ENCODE measurements around the gene UBE2G1. TPM values are rescaled to one million over a fixed set of nuclear protein-coding genes. Genes with fewer than 3 reads are reported as not detected.
"Not testable (repeated sequence)": the region's sequence is repeated elsewhere in the genome, so short reads cannot be mapped to it uniquely, and the experiment has no call there.

Gene UBE2G1
- polyA plus RNA-seq, 2 donors = 28.4 to 45.7 TPM

- Histone ChIP-seq H3K4me3 (ENCODE audit: low read depth in 1 of 2, low read length in 2 of 2) (no peak overlapping the region), H3K27ac (ENCODE audit: low read depth in 2 of 2, low read length in 1 of 2) (no peak overlapping the region), H3K27me3 (ENCODE audit: control insufficient read depth in 1 of 2, insufficient read depth in 2 of 2, low read length in 2 of 2) (no peaks in the 10 kb centered on the region), H3K36me3 (ENCODE audit: control insufficient read depth in 2 of 2, insufficient read depth in 2 of 2, low read length in 1 of 2) (peaks cover 0 to 3% of the 10 kb centered on the region in 2 donors), H3K4me1 (ENCODE audit: control insufficient read depth in 2 of 2, insufficient read depth in 2 of 2, low read length in 1 of 2) (no peaks in the 10 kb centered on the region), H3K9me3 (ENCODE audit: control insufficient read depth in 2 of 2, insufficient read depth in 1 of 2, low read depth in 1 of 2, low read length in 1 of 2) (no peaks in the 10 kb centered on the region)
- WGBS, 2 donors = 58 to 65% methylated on average over 4 of the region's 4 CpGs
These were observed 4.3 kb downstream of the UBE2G1 start for GRCh38 chr17:4362141-4362540.

GRCh38 chr17:4358154-4358553, 8.3 kb downstream of the UBE2G1 start:
- Histone ChIP-seq H3K4me1 (ENCODE audit: control insufficient read depth in 2 of 2, insufficient read depth in 2 of 2, low read length in 1 of 2) (no peaks in the 10 kb centered on the region), H3K36me3 (ENCODE audit: control insufficient read depth in 2 of 2, insufficient read depth in 2 of 2, low read length in 1 of 2) (peaks cover 0 to 3% of the 10 kb centered on the region in 2 donors), H3K9me3 (ENCODE audit: control insufficient read depth in 2 of 2, insufficient read depth in 1 of 2, low read depth in 1 of 2, low read length in 1 of 2) (no peaks in the 10 kb centered on the region), H3K4me3 (ENCODE audit: low read depth in 1 of 2, low read length in 2 of 2) (no peak overlapping the region), H3K27ac (ENCODE audit: low read depth in 2 of 2, low read length in 1 of 2) (no peak overlapping the region), H3K27me3 (ENCODE audit: control insufficient read depth in 1 of 2, insufficient read depth in 2 of 2, low read length in 2 of 2) (no peaks in the 10 kb centered on the region)
- WGBS, 2 donors = 68 to 79% methylated on average over 4 of the region's 4 CpGs

- Histone ChIP-seq H3K27me3 (ENCODE audit: control insufficient read depth in 1 of 2, insufficient read depth in 2 of 2, low read length in 2 of 2) (no peaks in the 10 kb centered on the region), H3K9me3 (ENCODE audit: control insufficient read depth in 2 of 2, insufficient read depth in 1 of 2, low read depth in 1 of 2, low read length in 1 of 2) (no peaks in the 10 kb centered on the region), H3K36me3 (ENCODE audit: control insufficient read depth in 2 of 2, insufficient read depth in 2 of 2, low read length in 1 of 2) (peaks cover 0 to 3% of the 10 kb centered on the region in 2 donors), H3K4me1 (ENCODE audit: control insufficient read depth in 2 of 2, insufficient read depth in 2 of 2, low read length in 1 of 2) (no peaks in the 10 kb centered on the region), H3K4me3 (ENCODE audit: low read depth in 1 of 2, low read length in 2 of 2) (no peak overlapping the region), H3K27ac (ENCODE audit: low read depth in 2 of 2, low read length in 1 of 2) (no peak overlapping the region)
- 90 to 100% methylated on average over 1 of the region's 1 CpG for WGBS, 2 donors
These were observed 8.8 kb downstream of the UBE2G1 start for GRCh38 chr17:4357671-4358070.

- peaks cover 0 to 3% of the 10 kb centered on the region in 2 donors for H3K36me3 ChIP-seq (ENCODE audit: control insufficient read depth in 2 of 2, insufficient read depth in 2 of 2, low read length in 1 of 2)
- H3K4me1 ChIP-seq (ENCODE audit: control insufficient read depth in 2 of 2, insufficient read depth in 2 of 2, low read length in 1 of 2) = no peaks in the 10 kb centered on the region
- 71 to 80% methylated on average over 3 of the region's 3 CpGs for WGBS, 2 donors
- no peaks in the 10 kb centered on the region for H3K9me3 ChIP-seq (ENCODE audit: control insufficient read depth in 2 of 2, insufficient read depth in 1 of 2, low read depth in 1 of 2, low read length in 1 of 2)
- H3K27ac ChIP-seq (ENCODE audit: low read depth in 2 of 2, low read length in 1 of 2) = no peak overlapping the region
- H3K27me3 ChIP-seq (ENCODE audit: control insufficient read depth in 1 of 2, insufficient read depth in 2 of 2, low read length in 2 of 2) = no peaks in the 10 kb centered on the region
- H3K4me3 ChIP-seq (ENCODE audit: low read depth in 1 of 2, low read length in 2 of 2) = no peak overlapping the region
These were observed 9.3 kb downstream of the UBE2G1 start for GRCh38 chr17:4357030-4357628.

- no peaks in the 10 kb centered on the region for H3K9me3 ChIP-seq (ENCODE audit: control insufficient read depth in 2 of 2, insufficient read depth in 1 of 2, low read depth in 1 of 2, low read length in 1 of 2)
- no peaks in the 10 kb centered on the region for H3K4me1 ChIP-seq (ENCODE audit: control insufficient read depth in 2 of 2, insufficient read depth in 2 of 2, low read length in 1 of 2)
- 66% methylated on average over 11 of the region's 11 CpGs for WGBS, 2 donors
- no peaks in the 10 kb centered on the region for H3K36me3 ChIP-seq (ENCODE audit: control insufficient read depth in 2 of 2, insufficient read depth in 2 of 2, low read length in 1 of 2)
- no peak overlapping the region for H3K4me3 ChIP-seq (ENCODE audit: low read depth in 1 of 2, low read length in 2 of 2)
- H3K27me3 ChIP-seq (ENCODE audit: control insufficient read depth in 1 of 2, insufficient read depth in 2 of 2, low read length in 2 of 2) = no peaks in the 10 kb centered on the region
- no peak overlapping the region for H3K27ac ChIP-seq (ENCODE audit: low read depth in 2 of 2, low read length in 1 of 2)
These were observed 11.5 kb downstream of the UBE2G1 start for GRCh38 chr17:4354862-4355514.

- Histone ChIP-seq H3K4me1 (ENCODE audit: control insufficient read depth in 2 of 2, insufficient read depth in 2 of 2, low read length in 1 of 2) (no peaks in the 10 kb centered on the region), H3K36me3 (ENCODE audit: control insufficient read depth in 2 of 2, insufficient read depth in 2 of 2, low read length in 1 of 2) (no peaks in the 10 kb centered on the region)
- 65 to 79% methylated on average over 2 of the region's 2 CpGs for WGBS, 2 donors
These were observed 12.3 kb downstream of the UBE2G1 start for GRCh38 chr17:4354206-4354605.

GRCh38 chr17:4350214-4350613, 16.3 kb downstream of the UBE2G1 start:
- not testable (repeated sequence) for H3K36me3 ChIP-seq (ENCODE audit: control insufficient read depth in 2 of 2, insufficient read depth in 2 of 2, low read length in 1 of 2); H3K4me1 ChIP-seq (ENCODE audit: control insufficient read depth in 2 of 2, insufficient read depth in 2 of 2, low read length in 1 of 2)
- 87 to 92% methylated on average over 2 of the region's 2 CpGs for WGBS, 2 donors

More at GRCh38 chr17:4354206-4354605, 12.3 kb downstream of the UBE2G1 start:
- Histone ChIP-seq H3K9me3 (ENCODE audit: control insufficient read depth in 2 of 2, insufficient read depth in 1 of 2, low read depth in 1 of 2, low read length in 1 of 2) (no peaks in the 10 kb centered on the region), H3K4me3 (ENCODE audit: low read depth in 1 of 2, low read length in 2 of 2) (no peak overlapping the region), H3K27me3 (ENCODE audit: control insufficient read depth in 1 of 2, insufficient read depth in 2 of 2, low read length in 2 of 2) (no peaks in the 10 kb centered on the region), H3K27ac (ENCODE audit: low read depth in 2 of 2, low read length in 1 of 2) (no peak overlapping the region)

GRCh38 chr17:4345581-4346252, 20.8 kb downstream of the UBE2G1 start:
- peaks cover 0 to 8% of the 10 kb centered on the region in 2 donors for H3K4me1 ChIP-seq (ENCODE audit: control insufficient read depth in 2 of 2, insufficient read depth in 2 of 2, low read length in 1 of 2)
- H3K36me3 ChIP-seq (ENCODE audit: control insufficient read depth in 2 of 2, insufficient read depth in 2 of 2, low read length in 1 of 2) = no peaks in the 10 kb centered on the region
- no peaks in the 10 kb centered on the region for H3K9me3 ChIP-seq (ENCODE audit: control insufficient read depth in 2 of 2, insufficient read depth in 1 of 2, low read depth in 1 of 2, low read length in 1 of 2)
- WGBS, 2 donors = 83 to 86% methylated on average over 2 of the region's 2 CpGs
- no peak overlapping the region for H3K27ac ChIP-seq (ENCODE audit: low read depth in 2 of 2, low read length in 1 of 2)
- H3K4me3 ChIP-seq (ENCODE audit: low read depth in 1 of 2, low read length in 2 of 2) = no peak overlapping the region
- H3K27me3 ChIP-seq (ENCODE audit: control insufficient read depth in 1 of 2, insufficient read depth in 2 of 2, low read length in 2 of 2) = no peaks in the 10 kb centered on the region

More at GRCh38 chr17:4350214-4350613, 16.3 kb downstream of the UBE2G1 start:
- H3K9me3 ChIP-seq (ENCODE audit: control insufficient read depth in 2 of 2, insufficient read depth in 1 of 2, low read depth in 1 of 2, low read length in 1 of 2); H3K27ac ChIP-seq (ENCODE audit: low read depth in 2 of 2, low read length in 1 of 2); H3K27me3 ChIP-seq (ENCODE audit: control insufficient read depth in 1 of 2, insufficient read depth in 2 of 2, low read length in 2 of 2); H3K4me3 ChIP-seq (ENCODE audit: low read depth in 1 of 2, low read length in 2 of 2): not testable (repeated sequence)

GRCh38 chr17:4344926-4345325, 21.5 kb downstream of the UBE2G1 start:
- 55 to 65% methylated on average over 1 of the region's 1 CpG for WGBS, 2 donors
- Histone ChIP-seq H3K9me3 (ENCODE audit: control insufficient read depth in 2 of 2, insufficient read depth in 1 of 2, low read depth in 1 of 2, low read length in 1 of 2) (no peaks in the 10 kb centered on the region), H3K27me3 (ENCODE audit: control insufficient read depth in 1 of 2, insufficient read depth in 2 of 2, low read length in 2 of 2) (no peaks in the 10 kb centered on the region), H3K27ac (ENCODE audit: low read depth in 2 of 2, low read length in 1 of 2) (no peak overlapping the region), H3K36me3 (ENCODE audit: control insufficient read depth in 2 of 2, insufficient read depth in 2 of 2, low read length in 1 of 2) (no peaks in the 10 kb centered on the region), H3K4me1 (ENCODE audit: control insufficient read depth in 2 of 2, insufficient read depth in 2 of 2, low read length in 1 of 2) (peaks cover 0 to 8% of the 10 kb centered on the region in 2 donors), H3K4me3 (ENCODE audit: low read depth in 1 of 2, low read length in 2 of 2) (no peak overlapping the region)
